GM19351 (cell line): ENCODE results near the gene PRDM16.

Experiments
- ATAC-seq: cut with Tn5 transposase; IDR thresholded peaks from one replicate; pipeline ENCODE4 v1.9.1; 2021; ENCODE audit warnings: mild to moderate bottlenecking, moderate library complexity; ENCODE audit not compliant: unreplicated experiment

PRDM16 gene

GRCh38 chr1:3475839-3476573 lies 407.0 kb downstream of the PRDM16 start:
- ATAC-seq, result no peak

- ATAC-seq, result no peak
Observed at GRCh38 chr1:3476666-3477065, 407.7 kb downstream of the PRDM16 start.

- no peak for ATAC-seq
Observed at GRCh38 chr1:3477241-3477995, 408.4 kb downstream of the PRDM16 start.

DNA sequence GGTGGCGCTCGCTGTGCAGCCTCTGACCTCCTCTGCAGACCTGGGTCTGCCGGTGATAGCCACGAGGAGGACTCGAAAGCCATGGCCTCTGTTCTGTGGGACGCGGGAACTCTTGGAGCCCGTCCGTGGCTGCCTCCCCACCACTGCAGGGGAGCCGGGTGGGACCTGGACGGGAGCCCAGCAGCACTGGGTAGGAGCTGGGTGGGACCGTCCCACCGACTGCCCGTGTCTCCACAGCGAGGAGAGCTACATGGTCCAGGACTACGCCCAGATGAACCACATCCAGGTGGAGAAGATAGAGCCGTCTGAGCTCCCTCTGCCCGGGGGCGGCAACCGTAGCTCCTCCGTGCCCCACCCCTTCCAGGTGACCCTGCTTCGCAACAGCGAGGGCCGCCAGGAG lies 409.2 kb downstream of the PRDM16 start:
- ATAC-seq, result no peak

- ATAC-seq, result no peak
Observed at GRCh38 chr1:3479511-3480368, 410.7 kb downstream of the PRDM16 start.

DNA sequence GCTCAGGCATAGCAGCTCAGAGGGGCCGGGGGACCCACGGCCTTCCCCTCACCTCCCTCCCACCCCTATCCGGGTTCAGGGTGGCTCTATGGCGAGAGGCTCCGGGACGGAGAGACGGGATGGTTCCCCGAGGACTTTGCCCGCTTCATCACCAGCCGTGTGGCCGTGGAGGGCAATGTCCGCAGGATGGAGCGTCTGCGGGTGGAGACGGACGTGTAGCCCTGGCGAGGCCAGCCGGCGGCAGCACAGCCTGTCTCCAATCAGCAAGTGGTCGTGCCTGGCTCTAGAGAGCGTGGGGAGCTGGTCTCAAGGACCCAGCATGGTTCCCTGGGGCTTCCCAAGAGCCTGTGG lies 411.3 kb downstream of the PRDM16 start:
- ATAC-seq, result no peak

GRCh38 chr1:3481046-3481445 lies 412.0 kb downstream of the PRDM16 start:
- ATAC-seq, result no peak

- ATAC-seq, result no peak
Observed at GRCh38 chr1:3481836-3482375, 412.9 kb downstream of the PRDM16 start.

DNA sequence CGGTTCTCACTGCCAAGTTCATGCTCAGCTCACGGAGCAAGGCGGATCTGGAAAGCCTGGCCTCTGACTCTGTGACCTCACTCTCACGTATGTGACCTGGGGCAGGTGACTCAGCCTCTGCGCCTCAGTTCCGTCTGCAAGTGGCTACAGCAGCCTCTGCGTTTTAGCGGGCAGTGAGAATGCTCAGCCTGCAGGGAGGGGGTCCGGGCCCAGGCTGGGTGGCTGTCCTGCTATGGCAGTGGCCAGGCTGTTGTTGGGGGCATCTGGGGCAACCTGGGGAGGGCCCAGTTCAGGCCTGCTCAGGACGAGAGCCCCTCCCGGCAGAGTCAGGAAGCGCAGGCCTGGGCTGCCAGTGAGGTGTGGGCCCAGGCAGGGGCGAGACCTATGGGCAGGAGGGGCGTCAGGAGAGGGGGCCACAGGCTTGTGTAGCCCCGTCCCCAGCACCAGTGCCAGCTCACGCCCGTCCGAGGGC lies 413.4 kb downstream of the PRDM16 start:
- ATAC-seq, result no peak

DNA sequence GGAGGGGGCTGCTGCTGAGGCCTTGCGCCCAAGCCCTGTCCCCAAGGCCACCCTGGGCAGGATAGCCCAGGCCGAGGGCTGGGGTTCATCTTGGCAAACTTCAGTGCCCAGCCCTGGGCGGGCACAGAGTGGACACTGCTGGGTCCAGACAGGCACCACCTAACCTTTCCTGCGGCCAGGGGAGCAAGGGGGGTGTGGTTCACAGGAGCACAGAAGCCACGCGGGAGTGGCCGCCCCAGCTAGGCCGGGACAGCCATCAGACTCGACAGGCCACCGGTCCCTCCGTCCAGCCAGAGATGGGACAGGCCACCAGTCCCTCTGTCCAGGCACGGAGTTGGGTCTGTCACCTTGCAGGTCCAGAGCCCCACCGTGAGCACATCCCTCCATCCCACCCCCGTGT lies 414.4 kb downstream of the PRDM16 start:
- no peak for ATAC-seq

DNA sequence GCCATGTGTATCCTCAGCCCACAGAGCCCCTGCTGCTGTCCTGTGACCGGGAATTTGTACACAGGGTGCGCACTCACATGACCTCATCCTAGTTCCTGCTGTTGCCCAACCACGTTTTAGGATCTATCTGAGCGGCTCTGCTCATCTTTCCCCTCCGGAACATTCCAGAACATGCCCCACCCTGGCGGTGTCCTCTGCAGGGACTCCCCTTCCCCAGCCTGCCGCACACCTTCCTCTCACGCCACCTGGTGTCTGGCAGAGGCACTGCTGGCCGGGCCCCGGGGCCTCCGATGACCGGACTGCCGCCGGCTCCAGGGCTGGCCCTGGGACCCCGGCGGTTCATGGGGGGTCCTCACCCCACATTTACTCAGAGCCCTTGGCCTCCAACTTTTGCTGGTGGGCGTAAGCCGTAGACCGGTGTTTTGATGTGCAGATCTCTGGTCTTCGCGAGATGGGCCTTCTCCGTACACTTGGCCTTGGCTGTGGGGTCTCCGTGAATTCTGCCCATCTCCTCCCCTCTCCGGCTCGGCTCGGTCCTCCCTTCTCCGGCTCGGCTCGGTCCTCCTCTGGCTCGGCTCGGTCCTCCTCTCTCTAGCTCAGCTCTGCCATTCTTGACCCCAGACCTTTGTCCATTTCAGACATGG lies 414.9 kb downstream of the PRDM16 start:
- ATAC-seq, result no peak

DNA sequence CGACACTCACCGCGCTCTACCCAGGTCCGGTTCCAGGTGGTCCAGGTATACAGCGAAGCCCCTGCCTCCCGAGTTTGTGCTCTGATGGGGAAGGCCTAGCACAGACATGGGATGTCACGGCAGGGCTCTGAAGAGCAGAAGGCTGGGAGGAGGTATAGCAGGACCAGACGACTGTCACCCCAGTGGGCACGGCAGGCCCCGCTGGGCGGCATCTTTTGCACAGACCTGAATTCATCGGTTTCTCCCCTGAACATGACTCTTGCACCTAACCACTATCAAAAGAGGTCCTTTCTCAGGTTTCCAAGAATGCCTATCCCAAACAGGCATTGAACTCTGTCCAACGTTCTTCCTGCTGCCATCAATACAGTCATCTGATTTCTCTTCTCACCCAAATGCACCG lies 416.0 kb downstream of the PRDM16 start:
- no peak for ATAC-seq
